GM21367 (cell line): ENCODE measurements around the gene NKAPL.

Experiments
- ATAC-seq: cut with Tn5 transposase; IDR thresholded peaks from one replicate; pipeline ENCODE4 v1.9.1; 2021; ENCODE audit not compliant: unreplicated experiment

NKAPL gene

DNA sequence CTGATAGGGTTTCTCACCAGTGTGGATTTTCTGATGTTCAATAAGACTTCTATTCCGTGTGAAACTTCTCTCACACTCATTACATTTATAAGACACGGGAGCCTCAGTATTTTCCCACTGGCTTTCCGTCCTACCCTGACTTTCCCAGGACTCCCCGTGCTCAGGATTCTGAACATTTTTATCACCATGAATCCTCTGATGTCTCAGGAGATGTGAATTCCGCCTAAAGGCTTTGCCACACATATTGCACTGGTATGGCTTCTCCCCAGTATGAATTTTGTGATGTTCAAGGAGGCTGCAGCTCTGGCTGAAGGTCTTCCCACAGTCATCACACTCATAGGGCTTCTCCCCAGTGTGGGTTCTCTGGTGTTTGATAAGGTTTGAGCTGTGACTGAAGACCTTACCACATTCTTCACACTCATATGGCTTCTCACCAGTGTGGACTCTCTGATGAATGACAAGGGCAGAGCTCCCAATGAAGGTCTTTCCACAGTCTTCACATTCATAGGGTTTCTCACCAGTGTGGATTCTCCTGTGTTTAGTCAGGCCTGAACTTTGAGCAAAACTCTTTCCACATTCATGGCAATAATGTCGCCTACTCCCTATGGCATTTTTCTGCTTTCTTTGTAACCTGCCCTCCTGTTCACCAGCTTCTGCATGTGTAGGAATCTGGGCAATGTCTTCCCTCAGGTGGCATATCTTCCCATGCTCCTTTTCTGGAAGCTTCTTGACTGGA is 13.7 kb upstream of the NKAPL start:
- ATAC-seq, result no peak

DNA sequence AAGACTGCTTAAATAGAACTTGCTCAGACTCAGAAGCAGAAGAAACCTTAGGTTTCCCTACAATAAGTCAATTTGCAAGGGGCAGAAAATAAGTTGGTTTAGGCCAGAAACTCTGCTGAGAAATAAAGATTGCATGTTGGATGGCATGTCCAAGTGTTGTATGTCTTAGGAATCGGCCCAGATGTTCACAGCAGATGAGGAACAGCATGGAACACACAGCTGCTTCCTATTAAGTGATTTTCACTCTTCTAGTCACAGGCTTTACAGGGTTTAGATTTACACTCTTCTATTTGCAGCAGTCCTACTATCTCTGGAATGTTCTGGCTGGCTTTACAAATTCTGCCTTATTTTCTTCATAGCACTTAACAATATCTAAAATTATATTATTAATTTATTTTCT is 10.2 kb upstream of the NKAPL start:
- no peak for ATAC-seq

DNA sequence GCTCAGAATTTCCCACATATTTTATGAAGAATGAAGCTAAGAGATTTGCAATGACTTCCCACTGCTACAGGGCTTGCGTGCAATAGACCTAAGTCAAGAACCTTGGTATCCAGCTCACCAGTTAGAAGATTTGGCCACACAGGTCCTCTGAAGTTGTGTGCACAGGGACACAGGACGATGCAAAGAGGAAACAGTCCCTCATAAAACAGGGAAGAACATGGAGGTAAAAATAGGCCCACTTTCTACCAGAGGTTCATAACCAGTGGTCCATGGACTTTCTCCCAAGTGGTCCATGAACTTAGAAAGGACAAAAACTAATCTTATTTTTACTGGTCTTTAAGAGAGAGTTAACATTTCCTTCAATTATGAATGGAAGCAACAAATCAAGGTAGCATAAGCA is 8.3 kb upstream of the NKAPL start:
- no peak for ATAC-seq

DNA sequence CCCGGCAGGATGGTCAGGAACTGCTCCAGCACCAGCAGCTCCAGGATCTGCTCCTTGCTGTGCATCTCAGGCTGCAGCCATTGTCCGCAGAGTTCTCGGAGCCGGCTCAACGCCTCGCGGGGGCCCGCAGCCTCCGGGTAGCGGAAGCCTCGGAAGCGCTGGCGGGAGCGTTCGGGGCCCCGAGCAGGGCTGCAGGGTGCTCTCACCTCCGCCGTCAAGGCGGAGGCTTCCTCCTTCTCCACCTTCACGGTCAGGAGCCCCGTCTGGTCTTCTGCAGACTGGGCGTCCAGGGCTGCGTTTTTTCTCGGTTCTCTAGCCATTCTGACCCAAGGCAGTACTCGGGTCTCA is 7.5 kb upstream of the NKAPL start:
- ATAC-seq, result peak; percentile 27

DNA sequence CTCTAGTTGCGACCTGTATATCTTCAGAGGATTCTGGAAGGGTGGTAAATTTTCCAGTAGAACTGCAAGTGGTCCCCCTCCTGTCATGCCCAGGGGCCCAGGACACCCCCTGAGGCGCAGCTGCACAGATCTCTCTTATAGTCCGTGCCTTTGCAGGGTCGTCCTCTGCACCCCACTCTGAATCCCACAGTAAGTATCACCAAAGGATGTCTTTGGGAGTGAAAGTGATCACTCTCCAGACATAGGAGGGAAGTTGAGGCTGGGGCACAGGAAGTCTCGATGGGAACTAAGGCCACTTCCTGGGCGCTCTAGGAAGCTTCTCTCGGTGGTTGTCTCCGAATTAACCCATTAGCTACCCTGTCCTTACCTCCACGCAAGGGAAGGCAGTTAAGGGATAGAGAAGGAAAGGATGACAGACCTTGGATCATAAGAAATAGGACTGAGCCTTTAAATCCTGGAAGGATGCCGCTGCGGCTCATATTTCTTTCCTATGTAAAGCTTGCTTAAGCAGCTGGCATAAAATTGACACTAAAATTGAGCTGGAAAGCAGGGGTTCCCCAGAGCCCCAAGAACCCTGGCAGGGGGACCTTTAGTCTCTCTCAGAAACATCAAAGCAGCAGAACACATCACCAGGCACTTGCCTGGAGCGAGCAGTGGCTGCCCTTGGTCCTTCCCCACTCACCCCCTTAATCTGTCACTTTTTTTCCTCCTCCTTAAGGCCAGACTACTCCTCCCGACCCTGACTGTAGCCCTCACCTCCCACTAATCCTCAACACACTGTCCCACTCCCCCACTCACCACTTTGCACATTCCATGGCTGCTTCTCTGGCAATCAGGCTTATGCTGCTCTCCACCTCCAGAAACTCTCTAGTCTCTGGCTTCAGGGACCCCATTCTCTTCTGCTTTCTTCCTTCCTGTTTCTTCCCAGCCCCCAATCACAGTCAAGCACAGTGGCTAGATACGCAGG is 6.8 kb upstream of the NKAPL start, which contains the start of gene ZKSCAN4:
Gene ZKSCAN4, minus strand, starts transcription at position 261 of the 967 bp plus-strand sequence. CDS start 289 bp downstream, outside the sequence.
- peak; percentile 73 for ATAC-seq

DNA sequence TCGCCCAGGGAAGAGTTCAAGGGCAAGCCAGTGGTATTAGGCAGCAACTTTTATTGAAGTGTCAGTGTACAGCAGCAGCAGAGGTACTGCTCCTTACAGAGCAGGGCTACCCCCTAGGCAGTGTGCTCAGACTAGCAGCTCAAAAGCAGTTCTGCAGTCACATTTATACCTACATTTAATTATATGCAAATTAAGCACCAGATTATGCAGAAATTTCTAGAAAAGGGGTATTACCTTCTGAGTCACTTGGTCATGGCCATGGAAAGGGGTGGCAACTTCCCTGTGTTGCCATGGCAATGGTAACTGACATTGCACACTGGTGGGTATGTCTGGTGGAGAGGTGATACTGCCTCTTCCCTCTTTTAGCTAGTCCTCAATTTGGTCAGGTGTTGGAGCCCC is 5.0 kb upstream of the NKAPL start:
- no peak for ATAC-seq

DNA sequence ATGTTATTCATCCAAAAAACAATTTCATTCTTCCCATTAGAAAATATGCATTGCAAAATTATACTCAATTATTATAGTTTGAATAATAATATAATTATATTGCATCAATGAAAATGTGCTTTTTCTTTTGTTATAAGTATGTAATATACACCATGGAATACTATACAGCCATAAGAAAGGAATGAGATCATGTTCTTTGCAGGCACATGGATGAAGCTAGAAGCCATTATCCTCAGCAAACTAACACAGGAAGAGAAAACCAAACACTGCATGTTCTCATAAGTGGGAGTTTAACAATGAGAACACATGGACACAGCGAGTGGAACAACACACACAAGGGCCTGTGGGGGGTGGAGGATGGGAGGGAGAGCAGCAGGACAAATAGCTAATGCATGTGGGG is 2.1 kb upstream of the NKAPL start:
- ATAC-seq, result no peak

DNA sequence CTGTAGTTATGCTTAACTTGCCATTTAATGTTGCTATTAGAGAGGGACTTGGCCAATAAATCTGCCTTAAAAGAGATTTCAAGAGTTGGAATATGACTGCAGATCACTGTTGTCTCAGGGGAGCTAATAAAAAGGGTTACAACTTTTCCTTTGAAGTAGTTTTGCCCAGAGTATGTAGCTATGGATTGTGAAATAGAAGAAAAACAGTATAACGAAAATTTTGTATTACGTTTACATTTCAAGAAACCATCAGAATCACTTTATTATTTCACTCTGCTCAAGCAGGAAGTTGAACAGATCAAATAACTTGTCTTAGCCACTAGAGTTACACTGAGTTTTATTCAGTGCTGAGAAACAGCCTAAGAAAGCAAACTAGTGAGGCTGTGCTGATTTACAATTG is 4.8 kb downstream of the NKAPL start:
- ATAC-seq, result no peak

DNA sequence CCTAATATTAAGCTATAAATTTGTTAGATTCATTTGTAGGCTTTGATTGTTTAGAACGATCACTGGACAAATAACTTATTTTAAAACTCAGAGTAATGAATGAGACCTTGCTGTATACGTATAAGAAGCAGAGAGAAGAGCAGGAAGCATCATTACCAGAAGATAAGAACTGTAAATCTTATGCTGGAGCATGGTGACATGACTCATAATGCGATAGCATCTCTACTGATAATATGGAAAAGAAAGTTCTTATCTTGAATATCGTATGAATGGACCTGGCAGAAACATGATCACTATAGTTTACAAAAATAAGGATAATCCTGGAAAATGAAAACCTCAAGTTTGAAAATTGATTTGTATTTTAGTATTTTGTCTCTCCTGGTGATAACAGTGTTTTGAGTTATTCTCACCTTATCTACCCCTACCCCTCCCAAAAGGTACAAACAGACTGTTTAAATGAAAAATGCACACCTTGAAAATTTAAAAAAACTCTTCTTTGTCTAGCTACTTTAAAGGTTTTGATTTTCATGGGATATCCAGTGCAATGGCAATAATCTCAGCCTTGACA is 5.8 kb downstream of the NKAPL start:
- ATAC-seq, result no peak

DNA sequence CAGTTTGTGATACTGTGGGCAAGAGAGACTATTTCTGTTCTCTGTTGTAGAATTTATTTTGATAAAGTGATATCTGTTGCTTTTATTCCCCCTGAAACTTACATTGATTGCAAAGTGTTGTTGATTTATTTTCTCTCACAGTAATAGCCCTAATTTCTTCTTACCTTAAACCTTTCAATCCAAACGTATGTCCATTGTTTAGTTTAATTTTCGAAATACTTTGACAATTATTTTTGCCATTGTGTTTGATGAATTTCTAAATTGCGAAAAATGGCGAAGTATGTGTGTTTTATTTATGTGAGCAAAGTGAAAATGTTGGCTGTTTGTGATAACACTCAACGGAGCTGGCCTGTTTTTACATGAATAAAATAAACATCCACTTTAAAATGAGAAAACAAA is 7.5 kb downstream of the NKAPL start:
- ATAC-seq, result no peak

DNA sequence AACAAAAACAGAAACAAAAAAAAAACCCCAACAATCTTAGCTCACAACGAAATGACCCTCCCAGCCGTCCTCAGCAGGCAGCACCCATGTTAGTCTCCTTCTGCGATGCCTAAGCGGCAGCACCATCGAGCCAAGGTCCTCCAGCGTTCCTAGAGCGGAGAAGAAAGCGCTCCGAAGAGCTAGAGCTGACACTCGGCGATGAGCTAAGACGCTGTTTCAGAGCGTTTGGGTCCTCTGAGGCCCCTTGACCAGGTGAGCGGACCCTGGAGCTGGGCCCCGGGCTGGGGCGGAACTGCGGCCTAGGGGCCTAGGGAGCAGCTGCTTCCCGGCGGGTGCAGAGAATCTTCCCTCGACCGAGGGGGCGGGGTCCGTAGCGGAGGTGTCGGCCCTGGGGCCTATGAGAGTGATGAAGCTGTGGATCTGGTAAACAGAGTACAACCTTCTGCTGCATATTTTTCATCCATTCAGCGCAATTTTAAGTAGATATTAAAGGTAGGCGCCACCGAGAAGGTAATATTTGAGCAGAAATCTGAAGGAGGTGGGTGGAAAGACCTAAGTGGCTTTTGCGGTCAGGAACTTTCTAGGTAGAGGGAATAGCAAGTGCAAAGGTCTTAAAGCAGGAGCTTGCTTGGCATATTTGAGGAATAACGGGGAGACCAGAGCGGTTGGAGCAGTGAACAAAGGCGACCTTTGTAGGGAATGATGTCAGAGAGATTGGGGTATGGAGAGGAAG is 8.0 kb downstream of the NKAPL start, which contains the start of gene ZSCAN26:
Gene ZSCAN26, plus strand, starts transcription at position 182 of the 733 bp plus-strand sequence. CDS start 4,777 bp downstream, outside the sequence.
- ATAC-seq, result peak; percentile 85

DNA sequence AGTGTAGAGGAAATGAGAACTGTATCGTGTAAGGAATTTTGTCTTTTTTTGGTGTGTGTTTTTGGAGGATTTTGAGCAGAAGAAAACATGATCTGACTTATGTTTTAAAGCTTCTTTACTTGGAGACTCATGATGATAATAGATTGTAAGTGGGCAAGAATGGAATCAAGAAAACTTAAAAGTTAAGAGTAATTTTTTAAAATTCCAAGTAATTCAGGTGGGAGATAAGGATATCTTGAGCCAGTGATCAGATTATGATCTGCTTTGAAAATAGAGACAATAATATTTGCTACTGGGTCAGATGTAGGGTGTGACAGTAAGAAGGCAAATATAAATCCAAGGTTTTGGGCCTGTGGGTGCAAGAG is 8.6 kb downstream of the NKAPL start:
- ATAC-seq, result no peak

DNA sequence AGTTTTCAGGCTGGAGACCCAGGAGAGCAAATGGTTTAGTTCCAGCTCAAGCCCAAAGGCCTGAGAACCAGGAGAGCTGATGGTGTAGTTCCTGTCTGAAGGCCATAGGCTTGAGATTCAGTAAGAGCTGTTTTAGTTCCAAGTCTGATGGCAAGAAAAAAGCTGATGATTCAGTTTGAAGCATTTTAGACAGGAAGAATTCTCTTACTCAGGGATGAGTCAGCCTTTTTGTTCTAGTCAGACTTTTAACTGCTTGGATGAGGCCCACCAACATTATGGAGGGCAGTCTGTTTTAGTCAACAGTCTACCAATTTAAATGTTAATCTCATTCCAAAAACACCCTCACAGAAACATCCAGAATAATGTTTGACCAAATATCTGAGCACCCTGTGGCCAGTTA is 10.4 kb downstream of the NKAPL start:
- no peak for ATAC-seq

DNA sequence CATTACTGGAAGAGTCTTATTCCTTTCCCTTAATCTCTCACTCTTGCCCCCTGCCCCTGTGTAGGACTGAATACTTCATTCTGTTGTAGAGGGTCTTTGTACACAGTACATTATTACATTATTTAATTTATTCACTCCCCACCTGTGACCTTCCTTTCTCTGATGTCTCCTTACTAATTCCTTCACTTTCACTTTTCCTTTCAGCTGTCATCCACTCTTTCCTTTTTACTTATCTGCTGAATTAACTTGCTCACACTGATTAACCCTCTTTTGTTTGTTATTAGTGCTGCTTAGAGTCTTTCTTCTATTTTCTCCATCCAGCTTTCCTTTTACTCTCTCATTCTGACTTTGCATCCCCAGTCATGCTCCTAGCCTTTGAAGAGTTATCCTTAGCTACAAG is 15.8 kb downstream of the NKAPL start:
- ATAC-seq, result no peak

DNA sequence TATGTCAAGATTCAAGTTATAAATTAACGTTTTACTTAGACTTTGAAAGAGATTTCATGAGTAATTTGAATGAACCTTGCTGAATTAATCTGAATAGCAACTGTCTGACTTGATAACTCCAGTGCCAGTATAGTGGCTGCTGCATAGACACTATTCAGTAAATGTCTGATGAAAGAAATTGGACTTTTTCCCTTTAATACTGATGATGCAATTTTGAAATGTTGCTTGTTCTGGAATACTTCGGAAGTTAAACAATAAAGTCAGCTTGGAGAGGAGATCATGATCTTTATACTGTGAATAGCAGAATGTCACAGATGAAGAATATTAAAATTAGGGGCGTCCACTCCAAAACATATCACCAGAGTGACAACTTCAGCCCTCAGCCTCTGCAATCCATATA is 18.6 kb downstream of the NKAPL start:
- ATAC-seq, result no peak

DNA sequence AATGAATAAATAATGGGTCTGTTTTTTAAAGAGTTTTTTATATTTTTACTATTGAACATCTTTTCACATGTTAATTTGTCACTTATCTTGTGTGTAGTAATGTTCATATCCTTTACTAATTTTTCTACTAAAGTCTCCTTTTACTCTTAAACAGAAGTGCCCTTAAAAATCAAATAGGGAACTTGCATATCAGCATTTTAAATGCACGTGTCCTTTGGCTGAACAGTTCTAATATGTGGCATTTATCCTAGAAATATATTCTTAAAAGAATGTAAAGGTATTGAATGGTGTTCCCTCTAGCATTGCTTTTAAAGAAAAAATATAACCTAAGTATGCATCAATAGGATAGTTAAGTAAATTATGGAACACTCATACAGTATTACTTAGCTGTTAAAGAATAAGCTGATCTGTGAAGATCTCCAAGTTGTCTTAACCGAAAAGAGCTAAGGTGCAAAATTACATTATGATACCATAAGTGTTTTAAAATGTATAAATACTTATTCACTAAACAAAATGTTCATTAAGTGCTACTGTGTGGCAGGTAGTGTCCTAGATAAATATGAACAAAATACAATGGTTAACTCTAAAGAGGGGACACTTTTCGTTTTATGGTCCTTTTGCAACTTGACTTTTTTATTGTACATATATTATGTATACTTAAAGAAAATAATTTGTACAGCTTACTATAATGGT is 21.6 kb downstream of the NKAPL start:
- no peak for ATAC-seq

DNA sequence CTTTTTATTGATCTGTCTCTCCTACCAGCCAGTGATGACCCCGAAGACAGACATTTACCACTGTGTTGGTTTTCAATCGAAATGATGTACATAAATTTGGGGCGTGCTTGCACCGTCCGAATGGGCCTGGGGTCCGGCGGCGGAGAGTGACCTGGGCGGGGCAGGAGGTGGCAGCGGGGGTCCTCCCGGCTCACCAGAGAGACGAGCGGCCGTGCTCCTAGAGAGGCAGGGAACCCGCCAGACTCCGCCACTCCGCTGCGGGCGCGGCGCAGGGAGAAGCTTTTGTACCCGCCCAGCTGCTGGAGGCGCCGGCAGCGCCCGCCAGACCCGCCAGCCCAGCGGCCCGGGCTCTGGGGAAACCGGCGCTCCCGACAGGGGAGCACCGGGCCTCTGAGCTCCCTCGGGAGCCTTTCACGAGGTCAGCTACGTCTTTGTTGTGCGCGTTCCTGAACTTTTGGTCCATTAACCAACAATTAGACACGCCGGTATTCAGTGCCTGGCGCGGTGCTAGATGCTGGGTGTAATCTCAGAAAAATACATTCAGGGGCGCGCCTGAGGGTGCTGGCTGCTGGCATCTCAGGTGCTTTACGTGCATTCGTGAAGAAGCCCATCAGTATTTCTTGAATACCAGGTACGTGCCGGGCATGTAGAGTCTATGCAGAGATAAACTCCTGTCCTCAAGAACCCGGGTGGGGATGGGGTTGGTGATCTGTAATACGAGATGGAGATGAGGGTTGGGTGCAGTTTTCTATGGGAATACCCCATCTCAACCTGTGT is 22.4 kb downstream of the NKAPL start, which contains the start of gene PGBD1:
Gene PGBD1, plus strand, starts transcription at position 285 of the 777 bp plus-strand sequence. CDS start 2,242 bp downstream, outside the sequence.
- peak; percentile 70 for ATAC-seq

DNA sequence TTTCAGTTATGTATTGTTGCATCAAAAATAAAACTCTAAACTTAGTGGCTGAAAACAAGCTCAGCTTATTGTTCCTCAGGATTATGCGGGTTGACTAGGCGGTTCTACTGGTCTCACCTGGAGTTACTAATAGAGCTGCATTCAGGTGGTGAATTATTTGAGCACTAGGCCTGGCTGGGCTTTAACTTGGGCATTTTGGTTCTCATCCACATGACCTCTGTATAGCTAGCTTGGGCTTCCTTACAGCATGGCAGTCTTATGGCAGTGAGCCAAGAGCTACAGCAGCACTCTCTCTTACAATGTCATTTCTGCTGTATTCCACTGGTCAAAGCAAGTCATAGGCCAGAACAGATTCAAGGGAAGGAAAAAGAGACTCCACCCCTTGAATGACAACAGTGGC is 23.8 kb downstream of the NKAPL start:
- ATAC-seq, result no peak

DNA sequence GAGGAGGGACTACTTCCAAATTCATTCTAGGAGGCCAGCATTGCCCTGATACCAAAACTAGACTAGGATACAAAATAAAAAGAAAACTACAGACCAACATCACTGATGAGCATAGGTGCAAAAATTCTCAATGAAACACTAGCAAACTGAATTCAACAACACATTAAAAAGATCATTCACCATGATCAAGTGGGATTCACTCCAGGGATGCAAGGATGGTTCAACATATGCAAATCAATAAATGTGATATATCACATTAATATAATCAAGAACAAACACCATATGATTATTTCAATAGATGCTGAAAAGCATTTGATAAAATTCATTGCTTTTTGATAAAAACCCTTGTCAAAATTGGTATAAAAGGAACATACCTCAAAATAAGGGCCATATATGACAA is 32.5 kb downstream of the NKAPL start:
- ATAC-seq, result no peak

DNA sequence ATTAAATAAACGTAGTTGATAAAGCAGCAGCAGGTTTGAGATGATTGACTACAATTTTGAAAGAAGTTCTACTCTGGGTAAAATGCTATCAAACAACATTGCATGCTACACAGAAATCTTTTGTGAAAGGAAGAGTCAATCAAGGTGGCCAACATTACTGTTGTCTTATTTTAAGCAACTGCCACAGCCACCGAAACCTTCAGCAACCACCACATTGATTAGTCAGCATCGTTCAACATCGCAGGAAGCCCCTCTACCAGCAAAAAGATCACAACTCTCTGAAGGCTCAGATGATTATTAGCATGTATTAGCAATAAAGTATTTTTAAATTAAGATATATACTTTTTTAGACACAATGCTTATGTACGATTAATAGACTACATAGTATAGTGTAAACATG is 36.2 kb downstream of the NKAPL start:
- ATAC-seq, result no peak
